ENCODE results near the gene RBM17.
"Not testable (repeated sequence)": the region's sequence is repeated elsewhere in the genome, so short reads cannot be mapped to it uniquely, and the experiment has no call there.

RBM17 gene

DNA sequence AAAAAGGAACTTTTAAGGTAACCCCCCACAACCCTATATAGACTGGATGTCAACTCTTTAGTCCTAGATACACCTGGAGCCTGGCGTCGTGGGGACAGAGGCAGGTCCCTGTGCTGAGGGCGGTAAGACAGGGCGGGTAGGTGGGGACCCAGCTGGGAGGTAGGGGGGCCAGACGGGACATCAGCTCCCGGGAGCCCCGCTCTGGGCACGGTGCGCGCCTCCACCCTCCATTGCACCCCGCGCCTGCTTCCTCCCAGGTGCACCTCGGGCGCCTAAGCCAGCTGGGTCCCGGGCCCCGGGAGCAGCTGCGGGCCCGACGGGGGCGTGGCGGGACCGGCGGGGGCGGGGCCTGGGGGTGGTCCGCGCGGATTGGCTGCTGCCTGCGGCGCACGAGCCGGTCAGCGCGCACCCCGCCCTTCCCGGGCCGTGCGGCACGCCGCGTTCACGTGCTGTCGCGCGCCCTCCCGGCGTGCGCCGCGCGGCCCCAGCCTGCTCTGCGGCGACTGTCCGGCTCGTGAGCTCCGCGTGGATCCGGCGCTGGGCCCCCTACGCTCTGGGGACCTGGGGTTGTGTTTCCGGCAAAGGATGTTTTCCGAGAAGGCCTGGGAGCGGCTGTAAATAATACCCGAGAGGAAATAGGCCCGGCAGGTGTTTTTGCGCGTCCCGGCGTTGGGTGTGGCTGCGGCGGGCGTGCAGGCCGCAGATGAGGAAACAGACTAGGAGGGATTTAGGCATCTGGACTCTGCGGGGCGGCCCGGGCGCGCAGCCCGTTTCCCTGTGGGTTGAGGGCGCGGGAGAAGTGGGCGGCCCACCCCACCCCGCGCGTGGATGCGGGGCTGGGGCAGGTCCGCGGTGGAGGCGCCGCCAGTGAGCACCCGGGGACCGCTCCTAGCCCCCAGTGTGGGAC lies 74.8 kb downstream of the RBM17 start:
- DNase-seq, result peak; percentile 85

GRCh38 chr10:6164271-6165095 lies 75.6 kb downstream of the RBM17 start:
- no peak for DNase-seq

DNA sequence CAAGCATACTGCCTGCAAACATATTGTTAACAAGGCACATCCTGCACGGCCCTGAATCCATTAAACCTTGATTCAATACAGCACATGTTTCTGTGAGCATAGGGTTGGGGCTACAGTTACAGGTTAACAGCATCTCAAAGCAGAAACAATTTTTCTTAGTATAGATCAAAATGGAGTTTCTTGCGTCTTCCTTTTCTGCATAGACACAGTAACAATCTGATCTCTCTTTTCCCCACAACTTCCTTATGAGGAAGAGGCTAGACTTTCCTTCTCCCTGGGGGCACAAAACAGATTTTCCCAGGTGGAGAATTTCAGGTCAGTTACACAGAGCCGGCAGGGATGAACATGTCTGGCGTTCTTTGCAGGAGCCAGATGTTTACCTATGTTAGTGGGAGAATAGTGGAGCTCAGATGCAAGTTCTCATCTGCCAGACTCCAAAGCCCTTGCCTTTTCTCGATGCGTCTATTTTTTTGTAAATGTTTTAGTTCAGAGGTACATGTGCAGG lies 76.4 kb downstream of the RBM17 start:
- DNase-seq, result no peak

DNA sequence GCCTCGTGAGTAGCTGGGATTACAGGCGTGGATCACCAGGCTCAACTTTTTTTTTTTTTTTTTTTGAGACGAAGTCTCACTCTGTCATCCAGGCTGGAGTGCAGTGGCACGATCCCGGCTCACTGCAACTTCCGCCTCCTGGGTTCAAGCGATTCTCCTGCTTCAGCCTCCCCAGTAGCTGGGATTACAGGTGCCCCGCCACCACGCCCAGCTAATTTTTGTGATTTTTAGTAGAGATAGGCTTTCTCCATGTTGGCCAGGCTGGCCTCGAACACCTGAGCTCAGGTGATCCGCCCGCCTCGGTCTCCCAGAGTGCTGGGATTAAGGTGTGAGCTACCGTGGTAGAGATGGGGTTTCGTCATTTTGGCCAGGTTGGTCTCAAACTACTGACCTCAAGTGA lies 77.1 kb downstream of the RBM17 start:
- not testable (repeated sequence) for DNase-seq

Data from NCI-H1436 (cell line).